Activated CD8-positive, alpha-beta T cell treated with anti-CD3 and anti-CD28 coated beads for 36 hours (primary cell): ENCODE results near the gene MAST4. TPM values are rescaled to one million over a fixed set of nuclear protein-coding genes. Genes with fewer than 3 reads are reported as not detected.
A peak's percentile ranks its signal among the peaks of the same experiment; 100 is the strongest.

ENCODE experiments used
- ATAC-seq: fragments of 200-7000 bp; cut with Tn5 transposase; one replicate; pipeline ENCODE4 v1.10.0; 2021; ENCODE audit warnings: mild to moderate bottlenecking, moderate library complexity
- CTCF ChIA-PET: fragments of 350-600 bp; sonication (Branson Sonifier 250); formaldehyde crosslinking; loops from one replicate; lab custom pipeline; 2021; ENCODE audit warnings: antibody characterized with exemption; lab: Charles Lee
- POLR2A ChIA-PET: fragments of 350-600 bp; sonication (Branson Sonifier 250); formaldehyde crosslinking; loops from one replicate; lab custom pipeline; 2021; ENCODE audit warnings: antibody characterized with exemption; lab: Charles Lee
- DNase-seq: peaks from one replicate; pipeline ENCODE4 v3.0.0-alpha.2; 2020
- H3K27ac Mint-ChIP-seq: one replicate; pipeline ENCODE4 v1.8.0; 2021; ENCODE audit warnings: mild to moderate bottlenecking, mixed read lengths
- H3K27me3 Mint-ChIP-seq: one replicate; pipeline ENCODE4 v1.8.0; 2021; ENCODE audit warnings: mixed read lengths
- H3K36me3 Mint-ChIP-seq: one replicate; pipeline ENCODE4 v1.8.0; 2021; ENCODE audit warnings: low read depth, mixed read lengths
- H3K4me1 Mint-ChIP-seq: one replicate; pipeline ENCODE4 v1.8.0; 2021; ENCODE audit warnings: low read depth, mixed read lengths
- H3K4me3 Mint-ChIP-seq: one replicate; pipeline ENCODE4 v1.8.0; 2021; ENCODE audit warnings: mild to moderate bottlenecking, moderate library complexity, mixed read lengths
- H3K9me3 Mint-ChIP-seq: one replicate; pipeline ENCODE4 v1.8.0; 2021; ENCODE audit warnings: mixed read lengths
- CTCF ChIP-seq: fragments of 200-600 bp; IDR thresholded peaks from one replicate; pipeline ENCODE4 v1.8.0; 2022; ENCODE audit warnings: antibody characterized with exemption, mild to moderate bottlenecking
- intact Hi-C: fragments of 100-400 bp; cut with micrococcal nuclease; formaldehyde crosslinking; loops from one replicate; pipeline ENCODE4 v1.10.0; 2022
- total RNA-seq, 2 experiments: library from RNA; stranded (reverse); gene quantifications; one replicate each; pipeline ENCODE4 v1.2.3, GENCODE V29; 2021

The MAST4 gene
- total RNA-seq, 2 experiments from 2014 or later: 7.6 to 10.0 TPM

- intact Hi-C loops: no loop called here
- H3K27me3 Mint-ChIP-seq: no peaks in the 10 kb centered on the region
- POLR2A ChIA-PET: interaction anchor here (1.2 to 2.4 kb wide), 2 partner anchors 8 to 31 kb away, joined by 3 to 9 read pairs; no protein-coding TSS in a partner anchor
- no peak for DNase-seq
- H3K4me3 Mint-ChIP-seq: no peak overlapping the region
- no peaks in the 10 kb centered on the region for H3K9me3 Mint-ChIP-seq
- peaks cover 79% of the 10 kb centered on the region for H3K4me1 Mint-ChIP-seq
- no peak for ATAC-seq
- H3K27ac Mint-ChIP-seq: no peak overlapping the region
- no peak for TF ChIP-seq CTCF
- CTCF ChIA-PET: interaction anchor here (0.6 to 1.4 kb wide), 2 partner anchors 12 to 24 kb away, joined by 3 to 4 read pairs; no protein-coding TSS in a partner anchor
- peaks cover 2% of the 10 kb centered on the region for H3K36me3 Mint-ChIP-seq
Observed at GRCh38 chr5:67011422-67011821, 415.2 kb downstream of the MAST4 start.

- no peaks in the 10 kb centered on the region for H3K9me3 Mint-ChIP-seq
- POLR2A ChIA-PET: interaction anchor here (0.7 to 1.2 kb wide), 2 partner anchors 10 to 31 kb away, joined by 3 read pairs; no protein-coding TSS in a partner anchor
- TF ChIP-seq CTCF: no peak
- H3K27ac Mint-ChIP-seq: peak overlapping the region; percentile 49
- CTCF ChIA-PET: interaction anchor here (1.0 to 1.4 kb wide), 2 partner anchors 9 to 11 kb away, joined by 4 read pairs; no protein-coding TSS in a partner anchor
- intact Hi-C loops: no loop called here
- peaks cover 3% of the 10 kb centered on the region for H3K36me3 Mint-ChIP-seq
- ATAC-seq (peak; percentile 90), DNase-seq (peak; percentile 41)
- no peak overlapping the region for H3K4me3 Mint-ChIP-seq
- peaks cover 76% of the 10 kb centered on the region for H3K4me1 Mint-ChIP-seq
- no peaks in the 10 kb centered on the region for H3K27me3 Mint-ChIP-seq
Observed at GRCh38 chr5:67012171-67012570, 416.0 kb downstream of the MAST4 start.

GRCh38 chr5:67013719-67014118 is 417.5 kb downstream of the MAST4 start:
- Mint-ChIP-seq H3K4me1 (peaks cover 62% of the 10 kb centered on the region), H3K36me3 (peaks cover 4% of the 10 kb centered on the region), H3K4me3 (no peak overlapping the region), H3K27ac (no peak overlapping the region), H3K27me3 (no peaks in the 10 kb centered on the region), H3K9me3 (no peaks in the 10 kb centered on the region)
- ATAC-seq (no peak), DNase-seq (no peak)
- ChIA-PET POLR2A (no interaction called here), CTCF (interaction anchor here (1.1 to 2.6 kb wide), 3 partner anchors 9 to 193 kb away, joined by 3 to 6 read pairs (median 6); no protein-coding TSS in a partner anchor)
- no peak for TF ChIP-seq CTCF
- intact Hi-C loops: no loop called here

- intact Hi-C loops: no loop called here
- Mint-ChIP-seq H3K9me3 (no peaks in the 10 kb centered on the region), H3K36me3 (peaks cover 2% of the 10 kb centered on the region), H3K27me3 (no peaks in the 10 kb centered on the region), H3K4me3 (no peak overlapping the region), H3K27ac (no peak overlapping the region), H3K4me1 (peaks cover 57% of the 10 kb centered on the region)
- DNase-seq (no peak), ATAC-seq (no peak)
- POLR2A ChIA-PET: interaction anchor here (0.6 to 0.8 kb wide), 2 partner anchors 10 to 130 kb away, joined by 3 read pairs; no protein-coding TSS in a partner anchor
- TF ChIP-seq CTCF: no peak
- CTCF ChIA-PET: interaction anchor here (0.9 to 2.6 kb wide), 4 partner anchors 9 to 196 kb away, joined by 3 to 6 read pairs (median 4); no protein-coding TSS in a partner anchor
Observed at GRCh38 chr5:67014191-67014590, 418.0 kb downstream of the MAST4 start.

GRCh38 chr5:67014957-67015400 is 418.8 kb downstream of the MAST4 start:
- peaks cover 2% of the 10 kb centered on the region for H3K36me3 Mint-ChIP-seq
- intact Hi-C loops: no loop called here
- ChIA-PET POLR2A (interaction anchor here (0.6 to 0.8 kb wide), 2 partner anchors 11 to 129 kb away, joined by 3 read pairs; no protein-coding TSS in a partner anchor), CTCF (interaction anchor here (0.9 to 2.6 kb wide), 2 partner anchors 26 to 195 kb away, joined by 3 to 6 read pairs; no protein-coding TSS in a partner anchor)
- H3K9me3 Mint-ChIP-seq: no peaks in the 10 kb centered on the region
- ATAC-seq (no peak), DNase-seq (no peak)
- H3K27me3 Mint-ChIP-seq: no peaks in the 10 kb centered on the region
- peaks cover 52% of the 10 kb centered on the region for H3K4me1 Mint-ChIP-seq
- H3K4me3 Mint-ChIP-seq: no peak overlapping the region
- TF ChIP-seq CTCF: no peak
- no peak overlapping the region for H3K27ac Mint-ChIP-seq
